A673 (cell line): Measurements from ENCODE around the gene MYO6. TPM values are rescaled to one million over a fixed set of nuclear protein-coding genes. Genes with fewer than 3 reads are reported as not detected.

ENCODE experiments used
- BruUV-seq: library from RNA; stranded (reverse); fragments of 400-500 nt; replicated peaks from 2 replicates; lab custom pipeline; 2021; lab: Mats Ljungman, UMichigan
- CTCF ChIA-PET: fragments of 300-600 bp; sonication (Branson Sonifier 250); formaldehyde crosslinking; loops from one replicate; lab custom pipeline; 2022; ENCODE audit warnings: antibody characterized with exemption; lab: Charles Lee
- POLR2A ChIA-PET: fragments of 300-600 bp; sonication (Branson Sonifier 250); formaldehyde crosslinking; loops from one replicate; lab custom pipeline; 2022; ENCODE audit warnings: antibody characterized with exemption; ENCODE audit not compliant: low non-redundant PET; lab: Charles Lee
- DNase-seq: peaks from one replicate; pipeline ENCODE4 v3.0.0-alpha.2; 2015; ENCODE audit warnings: low spot score
- H3K27ac ChIP-seq: fragments of 200-600 bp; sonication (generic); 2 replicates; pipeline ENCODE4 v1.5.1; 2016; ENCODE audit warnings: mixed run types, low read depth, mild to moderate bottlenecking, mixed read lengths, antibody characterized with exemption, low read length; ENCODE audit not compliant: poor library complexity, severe bottlenecking
- H3K27me3 ChIP-seq: fragments of 200-600 bp; sonication (generic); replicated peaks from 2 replicates; pipeline ENCODE4 v1.6.1; 2017; ENCODE audit warnings: mixed run types, low read depth, mild to moderate bottlenecking, mixed read lengths, antibody characterized with exemption, low read length; ENCODE audit not compliant: insufficient read depth, poor library complexity
- H3K36me3 ChIP-seq: fragments of 200-600 bp; sonication (generic); 2 replicates; pipeline ENCODE4 v1.6.1; 2016; ENCODE audit warnings: mixed run types, mild to moderate bottlenecking, mixed read lengths, antibody characterized with exemption, low read length; ENCODE audit not compliant: insufficient read depth, poor library complexity, severe bottlenecking
- H3K4me1 ChIP-seq: fragments of 200-600 bp; sonication (generic); 2 replicates; pipeline ENCODE4 v1.6.1; 2017; ENCODE audit warnings: mixed run types, mild to moderate bottlenecking, mixed read lengths, antibody characterized with exemption, low read length; ENCODE audit not compliant: insufficient read depth, poor library complexity, severe bottlenecking
- H3K4me3 ChIP-seq: fragments of 200-600 bp; sonication (generic); 2 replicates; pipeline ENCODE4 v1.5.1; 2016; ENCODE audit warnings: low read depth, mixed run types, mild to moderate bottlenecking, mixed read lengths, low read length; ENCODE audit not compliant: poor library complexity, severe bottlenecking
- H3K9me3 ChIP-seq: fragments of 200-600 bp; sonication (generic); 2 replicates; pipeline ENCODE4 v1.6.1; 2016; ENCODE audit warnings: mixed run types, low read depth, mild to moderate bottlenecking, mixed read lengths, antibody characterized with exemption, low read length; ENCODE audit not compliant: poor library complexity, severe bottlenecking
- EZH2 ChIP-seq: fragments of 200-600 bp; sonication (generic); IDR thresholded peaks from 2 replicates; pipeline ENCODE4 v1.6.1; 2017; ENCODE audit warnings: borderline replicate concordance, low read depth, mild to moderate bottlenecking, mixed read lengths, antibody characterized with exemption, low read length; ENCODE audit not compliant: poor library complexity, severe bottlenecking
- intact Hi-C: fragments of 100-400 bp; cut with micrococcal nuclease; formaldehyde crosslinking; loops from one replicate; pipeline ENCODE4 v1.10.0; 2022; ENCODE audit not compliant: unreplicated experiment
- total RNA-seq: library from RNA; stranded (reverse); gene quantifications from 2 replicates; pipeline ENCODE4 v1.2.3, GENCODE V29; 2021
- TF ChIP-seq, protein P1 (sequence below): fragments of 300-800, 200-600 bp; sonication (generic); conservative IDR thresholded peaks from 2 replicates; pipeline ENCODE4 v1.5.1; 2017; ENCODE audit warnings: low read depth, mild to moderate bottlenecking, antibody characterized with exemption, low read length, moderate library complexity, mixed read lengths

The MYO6 gene
- total RNA-seq, 1 experiment from 2014 or later, result 1.8 TPM

DNA sequence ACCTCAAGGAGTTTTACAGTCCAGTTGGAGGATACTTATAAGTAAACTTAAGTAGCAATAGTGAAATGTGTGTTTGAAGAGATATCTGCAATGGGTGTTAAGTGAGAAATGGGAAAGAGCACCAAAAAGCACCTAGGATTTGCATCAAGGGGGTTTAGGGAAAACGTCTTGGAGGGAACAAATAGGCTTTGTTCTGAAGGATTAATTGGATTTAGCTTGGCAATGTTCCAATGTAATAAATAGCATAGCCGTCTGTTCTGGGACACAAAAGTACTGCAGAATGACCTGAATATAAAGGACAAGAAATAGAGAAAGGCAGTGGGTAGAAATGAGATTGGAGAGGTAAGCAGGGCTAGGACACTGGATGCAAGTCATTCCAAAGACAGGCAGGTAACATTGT lies 2.8 kb upstream of the MYO6 start:
- no TSS peak for BruUV-seq
- intact Hi-C loops, result no loop called here

DNA sequence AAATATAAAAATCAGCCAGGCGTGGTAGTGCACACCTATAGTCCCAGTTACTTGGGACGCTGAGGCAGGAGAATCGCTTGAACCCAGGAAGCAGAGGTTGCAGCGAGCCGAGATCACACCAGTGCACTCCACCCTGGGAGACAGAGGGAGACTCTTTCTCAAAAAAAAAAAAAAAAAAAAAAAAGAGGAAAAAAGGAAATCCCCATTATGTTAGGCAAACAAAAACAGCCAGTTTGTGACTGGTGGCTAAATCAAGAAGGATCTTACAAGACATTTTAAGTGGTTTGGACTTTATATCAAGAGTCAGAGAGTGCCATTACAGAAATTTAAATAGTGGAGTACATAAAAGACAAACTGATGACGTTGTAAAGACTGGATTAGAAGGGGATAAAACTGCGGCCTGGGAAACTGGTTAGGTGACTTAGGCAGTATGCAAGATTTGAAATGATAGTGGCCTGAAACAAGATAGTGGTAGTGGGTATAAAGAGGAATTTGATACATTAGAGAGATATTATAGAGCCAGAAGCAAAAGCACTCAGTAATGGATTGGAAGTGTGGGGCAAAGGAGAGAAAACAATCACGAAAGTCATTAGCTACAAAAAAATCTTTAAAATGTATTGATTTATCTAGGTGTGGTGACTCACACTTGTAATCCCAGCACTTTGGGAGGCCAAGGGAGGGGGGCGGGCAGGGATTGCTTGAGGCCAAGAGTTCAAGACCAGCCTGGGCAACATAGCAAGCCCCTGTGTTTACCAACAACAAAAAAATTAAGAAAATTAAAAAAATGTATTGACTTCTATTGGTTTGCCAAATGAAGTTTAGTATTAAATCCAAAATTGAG lies 1.7 kb upstream of the MYO6 start:
- H3K4me3 ChIP-seq, result no peak overlapping the region
- no peaks in the 10 kb centered on the region for H3K9me3 ChIP-seq
- no peaks in the 10 kb centered on the region for H3K36me3 ChIP-seq
- no TSS peak for BruUV-seq
- no peaks in the 10 kb centered on the region for H3K4me1 ChIP-seq
- H3K27me3 ChIP-seq, result peaks cover 7% of the 10 kb centered on the region
- ChIA-PET CTCF (no interaction called here), POLR2A (no interaction called here)
- intact Hi-C loops, result no loop called here
- TF ChIP-seq, protein P1, sequence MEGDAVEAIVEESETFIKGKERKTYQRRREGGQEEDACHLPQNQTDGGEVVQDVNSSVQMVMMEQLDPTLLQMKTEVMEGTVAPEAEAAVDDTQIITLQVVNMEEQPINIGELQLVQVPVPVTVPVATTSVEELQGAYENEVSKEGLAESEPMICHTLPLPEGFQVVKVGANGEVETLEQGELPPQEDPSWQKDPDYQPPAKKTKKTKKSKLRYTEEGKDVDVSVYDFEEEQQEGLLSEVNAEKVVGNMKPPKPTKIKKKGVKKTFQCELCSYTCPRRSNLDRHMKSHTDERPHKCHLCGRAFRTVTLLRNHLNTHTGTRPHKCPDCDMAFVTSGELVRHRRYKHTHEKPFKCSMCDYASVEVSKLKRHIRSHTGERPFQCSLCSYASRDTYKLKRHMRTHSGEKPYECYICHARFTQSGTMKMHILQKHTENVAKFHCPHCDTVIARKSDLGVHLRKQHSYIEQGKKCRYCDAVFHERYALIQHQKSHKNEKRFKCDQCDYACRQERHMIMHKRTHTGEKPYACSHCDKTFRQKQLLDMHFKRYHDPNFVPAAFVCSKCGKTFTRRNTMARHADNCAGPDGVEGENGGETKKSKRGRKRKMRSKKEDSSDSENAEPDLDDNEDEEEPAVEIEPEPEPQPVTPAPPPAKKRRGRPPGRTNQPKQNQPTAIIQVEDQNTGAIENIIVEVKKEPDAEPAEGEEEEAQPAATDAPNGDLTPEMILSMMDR, result no peak
- TF ChIP-seq EZH2, result no peak
- no peak for DNase-seq
- no peak overlapping the region for H3K27ac ChIP-seq

More for the DNA sequence above, 2.8 kb upstream of the MYO6 start:
- CTCF ChIA-PET, result no interaction called here
- DNase-seq, result peak; percentile 4
- POLR2A ChIA-PET, result no interaction called here
- peaks cover 7% of the 10 kb centered on the region for H3K27me3 ChIP-seq
- no peak for TF ChIP-seq EZH2
- TF ChIP-seq, protein P1, result no peak
- H3K4me1 ChIP-seq, result no peaks in the 10 kb centered on the region
- H3K27ac ChIP-seq, result no peak overlapping the region
- no peak overlapping the region for H3K4me3 ChIP-seq
- no peaks in the 10 kb centered on the region for H3K9me3 ChIP-seq
- H3K36me3 ChIP-seq, result no peaks in the 10 kb centered on the region

DNA sequence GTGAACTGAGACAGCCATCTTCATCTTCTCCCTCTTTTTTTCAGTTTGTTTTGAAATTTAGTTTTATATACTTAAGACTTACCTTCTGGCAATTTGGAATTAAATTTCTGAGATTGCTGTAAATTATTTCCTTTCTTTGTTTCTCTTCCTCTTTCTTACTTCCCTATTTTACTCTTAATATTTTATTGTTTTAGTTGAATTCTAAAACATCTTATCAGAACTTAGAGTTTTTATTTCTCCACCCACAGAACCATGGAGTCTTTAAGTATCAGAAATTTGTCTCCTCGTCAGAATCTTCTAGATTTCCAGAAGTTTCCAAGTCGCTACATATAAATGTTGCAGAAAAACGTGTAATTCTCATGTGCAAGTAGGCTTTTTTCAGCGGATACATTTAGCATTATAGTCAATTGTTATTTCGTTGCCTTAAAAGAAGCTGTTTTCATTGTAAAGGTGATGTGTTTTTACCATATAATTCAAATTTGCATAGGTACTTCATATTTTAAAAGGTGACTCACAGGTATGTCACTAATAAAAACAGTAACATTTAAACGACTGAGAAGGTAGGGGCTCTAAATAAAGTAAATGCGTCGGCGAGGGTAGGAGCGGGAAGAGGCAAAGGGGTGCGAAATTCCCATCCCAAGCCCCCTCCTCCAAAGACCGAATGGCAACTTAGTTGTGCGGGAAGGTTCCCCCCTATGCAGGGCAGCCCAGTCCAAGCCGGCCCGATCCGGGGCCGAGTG lies 866 bp upstream of the MYO6 start:
- DNase-seq, result no peak
- no peaks in the 10 kb centered on the region for H3K9me3 ChIP-seq
- ChIA-PET POLR2A (no interaction called here), CTCF (no interaction called here)
- peak overlapping the region; percentile 81 for H3K4me3 ChIP-seq
- H3K27me3 ChIP-seq, result peaks cover 7% of the 10 kb centered on the region
- H3K27ac ChIP-seq, result no peak overlapping the region
- intact Hi-C loops, result no loop called here
- BruUV-seq, result no TSS peak
- no peaks in the 10 kb centered on the region for H3K4me1 ChIP-seq
- TF ChIP-seq EZH2, result no peak
- TF ChIP-seq, protein P1, result no peak
- H3K36me3 ChIP-seq, result no peaks in the 10 kb centered on the region
